ENCODE results near the gene ARHGEF4. TPM values are rescaled to one million over a fixed set of nuclear protein-coding genes. Genes with fewer than 3 reads are reported as not detected.

The ARHGEF4 gene
- polyA plus RNA-seq, 1 donor (not counting 4 experiments of a cell fraction or from before 2014, with no cell fraction given), result 22.6 TPM

DNA sequence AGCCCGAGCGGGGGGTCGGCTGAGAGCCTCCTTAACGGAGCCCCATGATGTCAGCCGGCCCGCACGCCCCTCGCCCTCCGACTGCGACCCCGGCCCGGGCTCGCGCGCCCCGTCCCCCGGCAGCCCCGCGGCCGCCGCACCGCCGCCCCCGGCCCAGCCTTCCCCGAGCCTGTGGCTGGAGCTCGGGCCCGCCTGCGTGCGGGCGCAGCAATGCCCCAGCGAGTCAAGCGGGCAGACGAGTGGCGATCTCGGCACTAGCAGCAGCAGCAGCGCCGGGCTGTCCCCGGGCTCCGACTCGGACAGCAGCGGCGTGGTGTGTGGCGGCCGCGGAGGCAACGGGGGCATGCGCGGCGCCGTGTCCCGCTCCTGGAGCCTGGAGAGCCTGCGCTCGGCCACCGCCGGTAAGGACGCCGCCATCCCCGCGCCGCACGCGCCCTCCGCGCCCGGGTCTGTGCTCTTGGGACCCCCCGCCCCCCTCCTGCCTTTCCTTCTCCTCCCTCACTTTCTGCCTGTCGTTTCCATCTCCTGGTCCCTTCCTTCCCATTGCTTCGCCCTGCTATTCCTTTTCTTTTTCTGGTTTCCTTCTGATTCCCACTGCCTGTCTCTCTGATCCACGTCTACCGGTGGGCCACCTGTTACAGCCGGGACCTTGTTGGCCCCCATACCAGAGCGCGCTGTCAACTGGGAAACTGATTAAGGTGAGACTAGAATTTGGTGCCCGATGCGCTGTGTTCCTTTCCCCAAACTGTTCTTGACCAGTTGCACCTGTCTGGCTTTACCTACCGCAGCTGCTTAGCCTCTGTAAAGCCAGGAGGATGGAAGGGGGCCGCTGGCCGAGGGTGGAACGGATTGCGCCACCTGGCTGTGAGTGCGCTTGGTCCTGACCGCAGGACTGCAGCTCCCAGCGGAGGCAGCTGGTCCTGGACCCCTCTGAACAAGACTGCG is 127.4 kb downstream of the ARHGEF4 start:
- peaks cover 4 to 9% of the 10 kb centered on the region in 2 experiments for H3K36me3 ChIP-seq (ENCODE audit: control insufficient read depth in 2 of 2, extremely low read depth in 1 of 2, insufficient read depth in 2 of 2, low read length in 2 of 2)
- H3K79me2 ChIP-seq (ENCODE audit: control insufficient read depth, insufficient read depth, low read length), result no peaks in the 10 kb centered on the region
- no peak overlapping the region for H3K4me2 ChIP-seq (ENCODE audit: control insufficient read depth, extremely low read depth, insufficient read depth, low read depth, low read length)
- H4K20me1 ChIP-seq (ENCODE audit: control insufficient read depth, extremely low read depth, insufficient read depth, low read length), result no peaks in the 10 kb centered on the region
- no peak overlapping the region for H2AFZ ChIP-seq (ENCODE audit: control insufficient read depth, low read length)
- H3K4me3 ChIP-seq (ENCODE audit: control insufficient read depth in 2 of 3, extremely low read depth in 1 of 3, insufficient read depth in 2 of 3, low read depth in 1 of 3, low read length in 3 of 3), result no peak overlapping the region
- FAIRE-seq, result no peak
- dilution Hi-C loops (cut with MboI; ENCODE audit: extremely low pct_ligation_motif_present, low sequenced_read_pairs), result no loop called here
- no peak overlapping the region for H3K9ac ChIP-seq (ENCODE audit: control insufficient read depth, extremely low read depth, insufficient read depth, low read length)
- H3K4me1 ChIP-seq (ENCODE audit: control insufficient read depth, extremely low read depth, insufficient read depth, low read length), result no peaks in the 10 kb centered on the region
- H3K9me1 ChIP-seq (ENCODE audit: control insufficient read depth, extremely low read depth, insufficient read depth, low read length), result no peaks in the 10 kb centered on the region
- TF ChIP-seq, protein P1, sequence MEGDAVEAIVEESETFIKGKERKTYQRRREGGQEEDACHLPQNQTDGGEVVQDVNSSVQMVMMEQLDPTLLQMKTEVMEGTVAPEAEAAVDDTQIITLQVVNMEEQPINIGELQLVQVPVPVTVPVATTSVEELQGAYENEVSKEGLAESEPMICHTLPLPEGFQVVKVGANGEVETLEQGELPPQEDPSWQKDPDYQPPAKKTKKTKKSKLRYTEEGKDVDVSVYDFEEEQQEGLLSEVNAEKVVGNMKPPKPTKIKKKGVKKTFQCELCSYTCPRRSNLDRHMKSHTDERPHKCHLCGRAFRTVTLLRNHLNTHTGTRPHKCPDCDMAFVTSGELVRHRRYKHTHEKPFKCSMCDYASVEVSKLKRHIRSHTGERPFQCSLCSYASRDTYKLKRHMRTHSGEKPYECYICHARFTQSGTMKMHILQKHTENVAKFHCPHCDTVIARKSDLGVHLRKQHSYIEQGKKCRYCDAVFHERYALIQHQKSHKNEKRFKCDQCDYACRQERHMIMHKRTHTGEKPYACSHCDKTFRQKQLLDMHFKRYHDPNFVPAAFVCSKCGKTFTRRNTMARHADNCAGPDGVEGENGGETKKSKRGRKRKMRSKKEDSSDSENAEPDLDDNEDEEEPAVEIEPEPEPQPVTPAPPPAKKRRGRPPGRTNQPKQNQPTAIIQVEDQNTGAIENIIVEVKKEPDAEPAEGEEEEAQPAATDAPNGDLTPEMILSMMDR (optimal IDR thresholded peaks at IDR 0.05 in 1 of 3, IDR thresholded peaks at IDR 0.05 in 1 of 3, conservative IDR thresholded peaks at IDR 0.05 in 1 of 3; ENCODE audit: extremely low read depth in 1 of 3, insufficient read depth in 2 of 3, low read length in 3 of 3), result peak in 1 of 3 experiments; percentile 12
- TF ChIP-seq EZH2 (IDR thresholded peaks at IDR 0.05; ENCODE audit: low read length), result peak; percentile 44
- no peak for DNase-seq (ENCODE audit: low read depth, low spot score)
- H3K9me3 ChIP-seq (ENCODE audit: control insufficient read depth, low read depth, low read length), result no peaks in the 10 kb centered on the region
- no peak overlapping the region for H3K27ac ChIP-seq (ENCODE audit: control insufficient read depth, insufficient read depth, low read length)
- H3K27me3 ChIP-seq (ENCODE audit: control insufficient read depth, extremely low read depth, insufficient read depth, low read length), result peaks cover 5% of the 10 kb centered on the region

DNA sequence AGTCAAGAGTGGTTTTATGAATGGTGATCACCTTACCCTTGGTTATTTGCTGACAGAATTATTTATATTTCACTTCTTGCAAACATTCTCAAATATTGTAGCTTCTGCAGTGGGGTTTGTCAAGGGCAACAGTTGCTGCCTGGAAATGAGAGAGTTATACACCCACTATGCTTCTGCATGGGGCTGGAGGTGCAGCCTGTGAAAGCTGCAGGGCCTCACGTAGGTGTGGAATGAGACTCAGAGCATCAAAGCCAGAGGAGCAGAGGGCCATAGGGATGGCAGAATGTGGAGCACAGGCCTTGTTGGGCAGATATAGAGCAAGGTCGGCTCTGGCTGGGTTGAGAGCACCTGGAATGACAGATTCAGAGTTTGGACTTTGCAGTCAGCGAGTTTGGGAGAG is 128.2 kb downstream of the ARHGEF4 start:
- FAIRE-seq (no peak), DNase-seq (ENCODE audit: low read depth, low spot score) (no peak)
- H3K79me2 ChIP-seq (ENCODE audit: control insufficient read depth, insufficient read depth, low read length), result no peaks in the 10 kb centered on the region
- H3K4me1 ChIP-seq (ENCODE audit: control insufficient read depth, extremely low read depth, insufficient read depth, low read length), result no peaks in the 10 kb centered on the region
- no peaks in the 10 kb centered on the region for H3K9me1 ChIP-seq (ENCODE audit: control insufficient read depth, extremely low read depth, insufficient read depth, low read length)
- H2AFZ ChIP-seq (ENCODE audit: control insufficient read depth, low read length), result no peak overlapping the region
- no peak overlapping the region for H3K27ac ChIP-seq (ENCODE audit: control insufficient read depth, insufficient read depth, low read length)
- no peaks in the 10 kb centered on the region for H4K20me1 ChIP-seq (ENCODE audit: control insufficient read depth, extremely low read depth, insufficient read depth, low read length)
- TF ChIP-seq EZH2 (IDR thresholded peaks at IDR 0.05; ENCODE audit: low read length), result no peak
- TF ChIP-seq, protein P1 (optimal IDR thresholded peaks at IDR 0.05 in 1 of 3, IDR thresholded peaks at IDR 0.05 in 1 of 3, conservative IDR thresholded peaks at IDR 0.05 in 1 of 3; ENCODE audit: extremely low read depth in 1 of 3, insufficient read depth in 2 of 3, low read length in 3 of 3), result no peak
- no peaks in the 10 kb centered on the region for H3K9me3 ChIP-seq (ENCODE audit: control insufficient read depth, low read depth, low read length)
- dilution Hi-C loops (cut with MboI; ENCODE audit: extremely low pct_ligation_motif_present, low sequenced_read_pairs), result no loop called here
- no peak overlapping the region for H3K4me2 ChIP-seq (ENCODE audit: control insufficient read depth, extremely low read depth, insufficient read depth, low read depth, low read length)
- H3K4me3 ChIP-seq (ENCODE audit: control insufficient read depth in 2 of 3, extremely low read depth in 1 of 3, insufficient read depth in 2 of 3, low read depth in 1 of 3, low read length in 3 of 3), result no peak overlapping the region
- H3K36me3 ChIP-seq (ENCODE audit: control insufficient read depth in 2 of 2, extremely low read depth in 1 of 2, insufficient read depth in 2 of 2, low read length in 2 of 2), result peaks cover 4 to 9% of the 10 kb centered on the region in 2 experiments
- H3K27me3 ChIP-seq (ENCODE audit: control insufficient read depth, extremely low read depth, insufficient read depth, low read length), result peaks cover 5% of the 10 kb centered on the region
- H3K9ac ChIP-seq (ENCODE audit: control insufficient read depth, extremely low read depth, insufficient read depth, low read length), result no peak overlapping the region

Measured in keratinocyte (primary cell).